Transverse colon (tissue), 4 donors: Measurements from ENCODE around the gene GJA5.

ENCODE experiments used
- EP300 ChIP-seq: sonication (generic); formaldehyde crosslinking; IDR thresholded peaks from one replicate; pipeline ENCODE4 v1.6.1; 2017; ENCODE audit warnings: antibody characterized with exemption, low read depth
- POLR2A ChIP-seq: fragments of 450-650 bp; IDR thresholded peaks from one replicate; pipeline ENCODE4 v1.6.1; 2016; ENCODE audit warnings: antibody characterized with exemption, mild to moderate bottlenecking, moderate library complexity
- POLR2AphosphoS5 ChIP-seq, 3 donors: sonication (generic); formaldehyde crosslinking; IDR thresholded peaks; one replicate each; pipeline ENCODE4 v1.6.1; 2016; ENCODE audit warnings: antibody characterized with exemption in 3 of 3
- TF ChIP-seq, protein P1 (sequence below), 5 experiments: fragments of 200-600 bp in 3 of 5; fragments of 450-650 bp in 2 of 5; sonication (generic) in 3 of 5; IDR thresholded peaks; 1 replicate in 2 of 5; 2 replicates in 3 of 5; pipeline ENCODE4 v1.5.1; 2016 to 2017; ENCODE audit warnings: antibody characterized with exemption in 5 of 5, inconsistent platforms in 3 of 5, mild to moderate bottlenecking in 2 of 5, moderate library complexity in 1 of 5

GRCh38 chr1:147750618-147751217 is 9.7 kb downstream of the GJA5 start:
- TF ChIP-seq EP300 (no peak), POLR2A (no peak), POLR2AphosphoS5 (IDR thresholded peaks at IDR 0.05) (no peak)
- TF ChIP-seq, protein P1, sequence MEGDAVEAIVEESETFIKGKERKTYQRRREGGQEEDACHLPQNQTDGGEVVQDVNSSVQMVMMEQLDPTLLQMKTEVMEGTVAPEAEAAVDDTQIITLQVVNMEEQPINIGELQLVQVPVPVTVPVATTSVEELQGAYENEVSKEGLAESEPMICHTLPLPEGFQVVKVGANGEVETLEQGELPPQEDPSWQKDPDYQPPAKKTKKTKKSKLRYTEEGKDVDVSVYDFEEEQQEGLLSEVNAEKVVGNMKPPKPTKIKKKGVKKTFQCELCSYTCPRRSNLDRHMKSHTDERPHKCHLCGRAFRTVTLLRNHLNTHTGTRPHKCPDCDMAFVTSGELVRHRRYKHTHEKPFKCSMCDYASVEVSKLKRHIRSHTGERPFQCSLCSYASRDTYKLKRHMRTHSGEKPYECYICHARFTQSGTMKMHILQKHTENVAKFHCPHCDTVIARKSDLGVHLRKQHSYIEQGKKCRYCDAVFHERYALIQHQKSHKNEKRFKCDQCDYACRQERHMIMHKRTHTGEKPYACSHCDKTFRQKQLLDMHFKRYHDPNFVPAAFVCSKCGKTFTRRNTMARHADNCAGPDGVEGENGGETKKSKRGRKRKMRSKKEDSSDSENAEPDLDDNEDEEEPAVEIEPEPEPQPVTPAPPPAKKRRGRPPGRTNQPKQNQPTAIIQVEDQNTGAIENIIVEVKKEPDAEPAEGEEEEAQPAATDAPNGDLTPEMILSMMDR (IDR thresholded peaks at IDR 0.05): no peak
